ENCODE measurements around the gene GIGYF2.
"Not testable (repeated sequence)": the region's sequence is repeated elsewhere in the genome, so short reads cannot be mapped to it uniquely, and the experiment has no call there.

- TF ChIP-seq CTCF (conservative IDR thresholded peaks at IDR 0.05); ZFX (IDR thresholded peaks at IDR 0.05): not testable (repeated sequence)
Observed at GRCh38 chr2:232906867-232907717, 210.0 kb downstream of the GIGYF2 start.
